Measurements from ENCODE around the gene GOLIM4. TPM values are rescaled to one million over a fixed set of nuclear protein-coding genes. Genes with fewer than 3 reads are reported as not detected.

GOLIM4 gene
- total RNA-seq, 1 experiment from 2014 or later, result 35.4 TPM

DNA sequence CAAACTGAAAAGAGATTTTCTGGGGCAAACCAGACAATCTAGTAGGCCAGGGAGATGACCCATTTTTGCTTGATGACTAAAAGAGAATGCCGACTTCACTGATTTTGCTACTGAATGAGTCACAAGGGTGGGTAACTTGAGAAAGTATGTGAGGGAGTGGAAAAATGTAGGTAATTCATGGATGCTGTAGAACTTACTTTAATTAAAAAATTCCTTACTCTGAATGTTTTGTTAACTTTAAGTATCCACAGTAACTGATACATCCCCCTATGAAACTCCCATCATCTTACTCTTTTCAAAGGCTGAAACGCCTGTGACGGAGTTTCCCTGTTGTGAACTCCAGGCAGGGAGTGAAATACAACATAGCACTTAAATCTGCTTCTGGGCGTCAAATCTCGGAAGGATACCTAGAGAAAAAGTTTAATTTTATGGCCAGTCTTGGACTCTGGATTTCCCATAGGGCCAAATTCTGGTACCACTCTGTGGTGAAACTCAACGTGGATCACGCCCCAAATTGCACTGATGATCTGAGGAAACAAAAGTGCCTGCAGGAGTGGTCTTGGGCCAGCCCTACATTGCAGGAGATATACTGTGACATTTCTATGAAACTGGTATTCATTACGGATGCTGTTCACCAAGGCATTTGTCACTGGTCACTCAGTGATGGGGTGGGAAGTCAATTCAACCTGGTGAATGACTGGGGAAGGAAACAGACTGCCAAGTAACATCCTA is 24.0 kb downstream of the GOLIM4 start:
- intact Hi-C loops (cut with micrococcal nuclease; ENCODE audit: unreplicated experiment), result no loop called here
- ATAC-seq (no peak), DNase-seq (ENCODE audit: low read depth, low spot score) (no peak)
- Histone ChIP-seq H3K27me3 (ENCODE audit: control insufficient read depth, insufficient read depth, low read length) (no peaks in the 10 kb centered on the region), H3K4me1 (ENCODE audit: control insufficient read depth, insufficient read depth, low read length) (no peaks in the 10 kb centered on the region), H3K9me3 (ENCODE audit: control insufficient read depth, insufficient read depth, low read depth, low read length) (no peaks in the 10 kb centered on the region), H3K36me3 (ENCODE audit: control insufficient read depth, insufficient read depth, low read length) (no peaks in the 10 kb centered on the region), H3K27ac (ENCODE audit: low read length) (no peak overlapping the region), H3K4me3 (ENCODE audit: low read depth in 2 of 2, low read length in 2 of 2) (no peak overlapping the region)
- no TSS peak for BruUV-seq (replicated peaks)
- ChIA-PET POLR2A (no interaction called here), CTCF (no interaction called here)
- TF ChIP-seq, protein P1, sequence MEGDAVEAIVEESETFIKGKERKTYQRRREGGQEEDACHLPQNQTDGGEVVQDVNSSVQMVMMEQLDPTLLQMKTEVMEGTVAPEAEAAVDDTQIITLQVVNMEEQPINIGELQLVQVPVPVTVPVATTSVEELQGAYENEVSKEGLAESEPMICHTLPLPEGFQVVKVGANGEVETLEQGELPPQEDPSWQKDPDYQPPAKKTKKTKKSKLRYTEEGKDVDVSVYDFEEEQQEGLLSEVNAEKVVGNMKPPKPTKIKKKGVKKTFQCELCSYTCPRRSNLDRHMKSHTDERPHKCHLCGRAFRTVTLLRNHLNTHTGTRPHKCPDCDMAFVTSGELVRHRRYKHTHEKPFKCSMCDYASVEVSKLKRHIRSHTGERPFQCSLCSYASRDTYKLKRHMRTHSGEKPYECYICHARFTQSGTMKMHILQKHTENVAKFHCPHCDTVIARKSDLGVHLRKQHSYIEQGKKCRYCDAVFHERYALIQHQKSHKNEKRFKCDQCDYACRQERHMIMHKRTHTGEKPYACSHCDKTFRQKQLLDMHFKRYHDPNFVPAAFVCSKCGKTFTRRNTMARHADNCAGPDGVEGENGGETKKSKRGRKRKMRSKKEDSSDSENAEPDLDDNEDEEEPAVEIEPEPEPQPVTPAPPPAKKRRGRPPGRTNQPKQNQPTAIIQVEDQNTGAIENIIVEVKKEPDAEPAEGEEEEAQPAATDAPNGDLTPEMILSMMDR (IDR thresholded peaks at IDR 0.05), result no peak
- TF ChIP-seq SIN3A (IDR thresholded peaks at IDR 0.05; ENCODE audit: borderline replicate concordance, insufficient read depth, low read depth, low read length), result no peak
- TF ChIP-seq POLR2AphosphoS5 (IDR thresholded peaks at IDR 0.05; ENCODE audit: low read depth, low read length), result no peak
- no peak for TF ChIP-seq TCF7L2 (IDR thresholded peaks at IDR 0.05; ENCODE audit: low read depth, low read length)
- TF ChIP-seq, protein P2, sequence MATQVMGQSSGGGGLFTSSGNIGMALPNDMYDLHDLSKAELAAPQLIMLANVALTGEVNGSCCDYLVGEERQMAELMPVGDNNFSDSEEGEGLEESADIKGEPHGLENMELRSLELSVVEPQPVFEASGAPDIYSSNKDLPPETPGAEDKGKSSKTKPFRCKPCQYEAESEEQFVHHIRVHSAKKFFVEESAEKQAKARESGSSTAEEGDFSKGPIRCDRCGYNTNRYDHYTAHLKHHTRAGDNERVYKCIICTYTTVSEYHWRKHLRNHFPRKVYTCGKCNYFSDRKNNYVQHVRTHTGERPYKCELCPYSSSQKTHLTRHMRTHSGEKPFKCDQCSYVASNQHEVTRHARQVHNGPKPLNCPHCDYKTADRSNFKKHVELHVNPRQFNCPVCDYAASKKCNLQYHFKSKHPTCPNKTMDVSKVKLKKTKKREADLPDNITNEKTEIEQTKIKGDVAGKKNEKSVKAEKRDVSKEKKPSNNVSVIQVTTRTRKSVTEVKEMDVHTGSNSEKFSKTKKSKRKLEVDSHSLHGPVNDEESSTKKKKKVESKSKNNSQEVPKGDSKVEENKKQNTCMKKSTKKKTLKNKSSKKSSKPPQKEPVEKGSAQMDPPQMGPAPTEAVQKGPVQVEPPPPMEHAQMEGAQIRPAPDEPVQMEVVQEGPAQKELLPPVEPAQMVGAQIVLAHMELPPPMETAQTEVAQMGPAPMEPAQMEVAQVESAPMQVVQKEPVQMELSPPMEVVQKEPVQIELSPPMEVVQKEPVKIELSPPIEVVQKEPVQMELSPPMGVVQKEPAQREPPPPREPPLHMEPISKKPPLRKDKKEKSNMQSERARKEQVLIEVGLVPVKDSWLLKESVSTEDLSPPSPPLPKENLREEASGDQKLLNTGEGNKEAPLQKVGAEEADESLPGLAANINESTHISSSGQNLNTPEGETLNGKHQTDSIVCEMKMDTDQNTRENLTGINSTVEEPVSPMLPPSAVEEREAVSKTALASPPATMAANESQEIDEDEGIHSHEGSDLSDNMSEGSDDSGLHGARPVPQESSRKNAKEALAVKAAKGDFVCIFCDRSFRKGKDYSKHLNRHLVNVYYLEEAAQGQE (IDR thresholded peaks at IDR 0.05; ENCODE audit: insufficient read depth in 1 of 2, low read depth in 2 of 2, low read length in 1 of 2), result no peak
- in situ Hi-C loops (cut with HindIII; ENCODE audit: low pct_unique_long_range_greater_than_20kb, low sequenced_read_pairs), result no loop called here

DNA sequence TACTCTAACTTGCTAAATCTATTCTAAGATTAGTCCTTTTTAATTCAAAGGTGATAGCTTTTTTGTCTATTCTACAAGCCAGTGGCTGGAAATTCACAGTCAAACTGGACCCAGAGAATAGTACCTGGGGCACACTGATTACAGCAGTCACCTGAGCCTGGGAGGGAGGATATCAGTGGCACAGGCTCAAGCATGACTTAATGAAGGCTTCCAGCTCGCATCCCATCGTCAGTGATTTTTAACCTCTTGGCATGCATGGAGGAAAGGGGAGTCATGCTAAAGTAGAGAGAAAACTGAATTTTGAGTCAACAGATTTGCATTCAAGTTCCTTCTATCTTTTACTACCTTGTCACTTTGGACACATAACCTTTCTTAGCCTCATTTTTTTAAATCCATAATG is 24.8 kb downstream of the GOLIM4 start:
- in situ Hi-C loops (cut with HindIII; ENCODE audit: low pct_unique_long_range_greater_than_20kb, low sequenced_read_pairs), result no loop called here
- no peaks in the 10 kb centered on the region for H3K4me1 ChIP-seq (ENCODE audit: control insufficient read depth, insufficient read depth, low read length)
- H3K4me3 ChIP-seq (ENCODE audit: low read depth in 2 of 2, low read length in 2 of 2), result no peak overlapping the region
- no peaks in the 10 kb centered on the region for H3K9me3 ChIP-seq (ENCODE audit: control insufficient read depth, insufficient read depth, low read depth, low read length)
- H3K27ac ChIP-seq (ENCODE audit: low read length), result no peak overlapping the region
- H3K27me3 ChIP-seq (ENCODE audit: control insufficient read depth, insufficient read depth, low read length), result no peaks in the 10 kb centered on the region
- TF ChIP-seq TCF7L2 (IDR thresholded peaks at IDR 0.05; ENCODE audit: low read depth, low read length), result no peak
- TF ChIP-seq, protein P1 (IDR thresholded peaks at IDR 0.05), result no peak
- TF ChIP-seq, protein P2 (IDR thresholded peaks at IDR 0.05; ENCODE audit: insufficient read depth in 1 of 2, low read depth in 2 of 2, low read length in 1 of 2), result no peak
- TF ChIP-seq SIN3A (IDR thresholded peaks at IDR 0.05; ENCODE audit: borderline replicate concordance, insufficient read depth, low read depth, low read length), result no peak
- no peak for TF ChIP-seq POLR2AphosphoS5 (IDR thresholded peaks at IDR 0.05; ENCODE audit: low read depth, low read length)
- intact Hi-C loops (cut with micrococcal nuclease; ENCODE audit: unreplicated experiment), result no loop called here
- no TSS peak for BruUV-seq (replicated peaks)
- no peak for ATAC-seq
- ChIA-PET POLR2A (no interaction called here), CTCF (no interaction called here)
- no peak for DNase-seq (ENCODE audit: low read depth, low spot score)
- H3K36me3 ChIP-seq (ENCODE audit: control insufficient read depth, insufficient read depth, low read length), result no peaks in the 10 kb centered on the region

Data from Panc1 (cell line).